Daoy (cell line): ENCODE data around the gene NT5C3A. TPM values are rescaled to one million over a fixed set of nuclear protein-coding genes. Genes with fewer than 3 reads are reported as not detected.
"Not testable (repeated sequence)": the region's sequence is repeated elsewhere in the genome, so short reads cannot be mapped to it uniquely, and the experiment has no call there.

Source experiments
- DNase-seq: peaks from one replicate; pipeline ENCODE4 v3.0.0-alpha.2; 2015; ENCODE audit warnings: low read depth
- total RNA-seq: library from RNA; depleted of rRNA; stranded (reverse); fragments of >200 nt; shearing (Covaris generic); gene quantifications from 2 replicates; pipeline ENCODE4 v1.2.3, GENCODE V29; 2014; rRNA removed

Gene NT5C3A
- total RNA-seq, 1 experiment from 2014 or later = 66.6 TPM

- DNase-seq = not testable (repeated sequence)
Observed at GRCh38 chr7:32979902-32980301, 82.7 kb downstream of the NT5C3A start.

- DNase-seq = peak; percentile 67
Observed at GRCh38 chr7:32979246-32979645, 83.3 kb downstream of the NT5C3A start.

- not testable (repeated sequence) for DNase-seq
Observed at GRCh38 chr7:32977159-32977558, 85.4 kb downstream of the NT5C3A start.

- not testable (repeated sequence) for DNase-seq
Observed at GRCh38 chr7:32971967-32972366, 90.6 kb downstream of the NT5C3A start.

GRCh38 chr7:32967268-32967582 lies 95.4 kb downstream of the NT5C3A start:
- not testable (repeated sequence) for DNase-seq

GRCh38 chr7:32966489-32967267 lies 95.9 kb downstream of the NT5C3A start:
- not testable (repeated sequence) for DNase-seq

- DNase-seq = not testable (repeated sequence)
Observed at GRCh38 chr7:32964461-32965159, 98.0 kb downstream of the NT5C3A start.

Other genes with a start within 250 kb of the NT5C3A start
- 47.8 and 57.9 TPM in 2 replicates for gene KBTBD2, start 171.0 kb downstream of the NT5C3A start, total RNA-seq
- gene FKBP9, start 105.3 kb downstream of the NT5C3A start, total RNA-seq = 68.6 and 85.4 TPM in 2 replicates
- 28.6 and 29.9 TPM in 2 replicates for gene RP9, start 46.6 kb upstream of the NT5C3A start, total RNA-seq
- gene BBS9, start 66.8 kb upstream of the NT5C3A start, total RNA-seq = 8.1 and 27.9 TPM in 2 replicates